HG02623 (cell line): ENCODE measurements around the gene STAT3.
"Not testable (repeated sequence)": the region's sequence is repeated elsewhere in the genome, so short reads cannot be mapped to it uniquely, and the experiment has no call there.

Experiments
- ATAC-seq: cut with Tn5 transposase; IDR thresholded peaks from one replicate; pipeline ENCODE4 v1.9.1; 2021; ENCODE audit warnings: moderate library complexity; ENCODE audit not compliant: unreplicated experiment

Gene STAT3

DNA sequence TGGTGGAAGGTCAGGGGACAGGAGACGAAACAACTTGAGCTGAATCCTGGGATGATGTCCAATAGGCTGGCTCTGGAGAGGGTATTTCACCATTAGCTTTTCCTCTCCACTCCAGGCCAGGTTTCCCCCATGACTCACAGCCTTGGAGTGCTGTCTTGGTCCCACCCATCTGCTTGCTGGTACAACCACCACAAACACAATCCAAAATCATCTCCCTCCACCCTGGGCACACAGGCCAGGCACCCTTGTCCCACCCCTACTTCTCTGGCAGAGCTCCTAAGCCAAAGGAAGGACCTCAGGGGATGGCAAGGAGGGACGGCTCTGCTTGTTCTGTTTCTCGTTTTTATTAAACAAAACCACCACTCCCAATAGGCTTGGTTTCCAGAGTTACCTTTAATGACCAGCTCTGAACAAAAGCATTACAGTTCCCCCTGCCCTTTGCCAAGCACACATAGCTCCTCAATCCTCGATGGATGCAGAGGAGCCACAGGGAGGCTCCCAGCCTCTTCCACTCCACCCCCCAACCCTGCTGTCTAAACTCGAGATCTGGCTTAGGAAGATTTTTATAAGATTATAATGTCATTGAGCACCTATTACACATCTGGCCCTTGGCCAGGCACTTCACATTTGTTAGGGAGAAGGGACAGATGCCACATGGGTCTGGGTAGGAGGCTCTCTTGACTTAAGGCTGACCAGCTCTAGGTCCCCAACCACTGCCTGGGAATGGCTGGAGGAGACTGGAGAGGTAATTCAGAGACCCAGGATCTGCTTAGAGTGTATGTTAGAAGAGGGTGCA is 21.5 kb upstream of the STAT3 start:
- ATAC-seq: no peak

DNA sequence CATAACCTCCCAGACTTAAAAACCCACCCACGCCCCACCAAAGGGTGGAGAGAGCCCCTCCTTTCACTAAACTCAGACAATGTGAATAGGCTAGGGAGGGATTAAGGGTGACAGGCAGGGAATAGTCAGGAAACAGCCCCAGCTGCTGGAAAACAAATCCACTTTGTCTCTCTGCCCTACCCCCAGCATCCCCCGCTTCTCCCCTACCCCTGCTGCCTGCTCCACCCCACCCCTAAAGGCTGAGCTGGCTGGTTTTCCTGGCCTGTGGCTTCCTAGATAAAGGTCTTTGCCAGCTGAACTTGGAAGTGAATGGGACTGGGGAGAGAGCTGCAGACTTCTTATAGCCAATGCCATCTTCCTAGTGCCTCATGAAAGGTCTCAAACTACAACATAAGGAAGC is 19.8 kb upstream of the STAT3 start:
- ATAC-seq: no peak

DNA sequence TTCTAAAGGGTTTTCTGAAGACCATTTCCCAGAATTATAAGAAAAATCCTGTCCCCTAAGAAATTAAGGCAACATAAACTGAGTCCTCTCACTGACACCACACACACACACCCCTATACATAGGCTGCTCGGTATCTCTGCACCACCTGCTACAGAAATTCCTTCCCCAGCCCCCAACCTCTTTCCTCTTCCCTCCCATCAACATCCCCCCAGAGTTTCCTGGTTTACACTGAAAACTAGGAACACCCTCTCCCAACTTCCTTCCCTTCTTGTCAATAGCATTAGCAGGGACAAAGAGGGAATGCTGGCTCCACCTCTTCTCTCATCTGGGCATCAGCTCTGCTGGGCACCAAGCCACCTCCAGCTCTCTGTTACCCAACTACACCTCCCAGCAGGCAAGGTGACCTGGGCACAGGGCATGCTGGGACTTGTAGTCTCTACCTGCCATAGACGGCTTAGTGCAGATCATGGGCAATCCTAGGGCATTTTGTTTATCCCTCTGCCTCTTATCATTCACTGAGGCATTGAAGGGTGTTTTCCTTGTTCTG is 19.1 kb upstream of the STAT3 start:
- no peak for ATAC-seq

DNA sequence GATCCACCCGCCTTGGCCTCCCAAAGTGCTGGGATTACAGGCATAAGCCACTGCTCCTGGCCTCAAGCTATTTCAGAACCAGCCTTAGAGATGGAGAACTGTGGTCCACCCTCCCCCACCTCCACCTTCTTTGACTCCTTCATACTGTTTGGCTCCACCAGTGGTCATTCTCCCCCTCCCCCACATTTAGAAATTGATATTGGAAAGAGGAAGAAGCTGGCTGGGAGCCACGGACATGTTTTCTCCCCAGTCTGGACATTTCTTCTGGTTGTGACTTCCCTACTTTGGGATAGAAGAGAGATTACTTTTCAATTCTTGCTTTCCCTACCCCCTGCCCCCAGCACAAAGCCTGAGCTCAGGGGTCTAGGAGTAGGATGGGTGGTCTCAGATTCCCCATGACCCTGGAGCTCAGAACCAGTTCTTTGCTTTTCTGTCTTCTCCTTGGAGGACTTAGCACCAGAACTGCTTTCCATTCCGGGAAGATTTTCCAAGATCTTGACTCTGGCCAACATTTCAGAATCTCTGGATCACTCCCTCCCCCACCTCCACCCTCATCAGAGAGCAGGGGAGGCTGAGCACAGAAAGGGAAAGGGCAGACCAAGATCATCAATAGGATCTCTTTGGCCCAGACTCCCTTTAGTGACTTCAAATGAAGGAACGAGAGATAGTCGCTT is 18.5 kb upstream of the STAT3 start:
- no peak for ATAC-seq

DNA sequence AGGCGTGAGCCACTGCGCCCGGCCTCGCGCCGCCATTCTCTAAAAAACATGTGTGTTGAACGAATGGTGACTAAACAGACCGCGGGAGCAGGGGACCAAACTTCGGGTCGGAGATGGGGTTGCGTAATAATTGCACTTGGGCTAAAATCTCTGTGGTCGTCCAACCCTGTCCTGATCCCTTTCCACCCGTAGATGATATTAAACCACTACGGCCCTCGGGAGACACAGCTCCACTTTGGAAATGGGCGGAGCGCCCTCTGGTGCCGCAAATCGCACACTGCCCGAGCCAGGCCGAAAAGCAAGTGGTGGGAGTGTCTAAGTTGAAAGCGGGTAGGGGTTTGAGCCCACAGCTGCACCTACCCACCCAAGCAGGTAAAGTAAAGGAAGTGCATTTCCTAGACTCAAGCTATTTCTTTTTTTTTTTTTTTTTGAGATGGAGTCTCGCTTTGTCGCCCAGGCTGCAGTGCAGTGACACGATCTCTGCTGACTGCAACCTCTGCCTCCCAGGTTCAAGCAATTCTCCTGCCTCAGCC is 17.8 kb upstream of the STAT3 start:
- no peak for ATAC-seq

DNA sequence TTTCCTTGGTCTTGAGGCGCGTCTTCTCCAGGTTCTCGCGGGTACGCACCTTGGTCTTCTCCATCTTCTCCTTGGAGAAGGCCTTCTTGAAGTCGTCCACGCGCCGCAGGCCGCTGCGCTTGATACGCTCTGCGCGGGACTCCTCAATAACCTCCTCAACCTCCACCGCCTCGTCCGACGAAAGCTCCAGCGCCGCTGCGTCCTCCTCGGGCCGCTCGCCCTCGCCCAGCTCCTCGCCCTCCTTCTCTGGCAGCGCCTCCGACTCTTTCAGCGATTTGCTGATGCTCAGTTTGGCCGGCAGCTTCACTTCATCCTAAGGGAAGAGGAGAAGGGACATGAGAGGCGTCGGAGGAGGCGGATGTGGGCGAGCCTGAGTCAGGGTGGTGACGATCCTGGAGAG is 16.8 kb upstream of the STAT3 start:
- no peak for ATAC-seq

DNA sequence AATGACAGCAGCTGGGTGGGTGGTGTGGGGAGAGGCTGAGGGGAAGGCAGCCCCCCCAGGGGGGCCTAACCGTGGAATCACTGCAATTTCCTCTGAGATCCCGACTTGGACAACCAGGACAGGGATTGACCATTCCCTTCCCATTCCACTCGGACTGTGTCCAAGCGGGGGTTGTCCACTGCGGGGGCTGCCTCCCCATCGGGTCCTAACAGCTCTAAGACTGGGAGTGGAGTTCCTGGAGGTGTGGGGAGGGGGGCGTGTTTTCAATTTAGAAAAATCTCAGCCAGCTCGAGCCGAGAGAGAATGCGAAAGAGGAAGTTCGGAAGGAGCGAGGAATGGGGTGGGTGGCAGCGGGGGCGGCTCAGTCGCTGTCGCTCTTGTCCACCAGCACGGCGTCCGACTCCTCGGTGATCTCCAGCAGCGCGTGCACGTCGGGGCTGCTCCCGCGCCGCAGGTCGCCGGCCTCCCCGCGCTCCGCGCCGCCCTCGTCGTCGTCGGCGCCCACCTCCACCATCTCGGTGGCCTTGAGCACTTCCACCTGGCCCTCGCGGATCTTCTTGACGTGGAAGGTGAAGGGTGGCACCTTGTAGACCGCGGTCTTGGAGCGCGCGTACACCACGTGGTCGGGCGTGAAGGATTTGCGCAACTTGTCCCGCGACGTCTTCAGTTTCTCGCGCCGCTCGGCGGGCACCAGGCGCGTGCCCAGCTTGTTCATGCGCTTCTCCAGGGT is 16.2 kb upstream of the STAT3 start:
- no peak for ATAC-seq

DNA sequence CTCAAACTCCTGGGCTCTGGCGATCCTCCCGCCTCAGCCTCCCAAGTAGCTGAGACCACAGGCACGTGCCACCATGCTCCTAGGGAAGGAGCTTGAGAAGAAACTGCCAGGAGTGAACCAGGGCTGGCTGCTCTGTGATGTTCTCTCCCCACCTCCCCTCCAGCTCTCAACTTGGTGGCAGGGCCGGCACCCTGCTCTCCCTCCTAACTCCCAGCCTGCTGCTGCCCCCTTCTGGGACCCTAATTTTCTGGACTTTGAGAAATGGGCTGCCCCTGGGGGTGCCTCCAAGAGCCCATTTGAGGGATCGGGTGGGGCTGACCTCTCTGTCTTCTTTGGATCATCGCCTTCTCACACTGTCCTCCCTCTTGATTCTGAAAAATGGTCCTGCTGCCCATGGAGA is 14.9 kb upstream of the STAT3 start:
- no peak for ATAC-seq

DNA sequence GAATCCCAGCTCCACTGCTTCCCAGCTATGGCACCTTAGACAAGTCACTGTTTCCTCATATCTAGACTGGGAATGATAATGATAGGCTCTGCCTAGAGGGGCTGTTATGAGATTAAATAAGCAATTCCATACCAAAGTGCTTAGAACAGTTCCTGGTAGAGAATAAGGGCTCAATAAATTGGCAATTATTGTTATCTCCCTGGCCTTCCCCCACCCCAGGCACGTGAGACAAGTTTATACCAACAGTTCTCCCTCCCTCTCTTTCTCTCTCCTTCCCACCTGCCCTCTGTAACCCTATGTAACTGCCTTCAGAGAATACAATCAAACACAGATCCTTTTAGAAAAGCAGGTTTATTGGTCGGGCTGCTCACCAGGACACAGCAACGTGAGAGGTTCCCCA is 13.9 kb upstream of the STAT3 start:
- no peak for ATAC-seq

DNA sequence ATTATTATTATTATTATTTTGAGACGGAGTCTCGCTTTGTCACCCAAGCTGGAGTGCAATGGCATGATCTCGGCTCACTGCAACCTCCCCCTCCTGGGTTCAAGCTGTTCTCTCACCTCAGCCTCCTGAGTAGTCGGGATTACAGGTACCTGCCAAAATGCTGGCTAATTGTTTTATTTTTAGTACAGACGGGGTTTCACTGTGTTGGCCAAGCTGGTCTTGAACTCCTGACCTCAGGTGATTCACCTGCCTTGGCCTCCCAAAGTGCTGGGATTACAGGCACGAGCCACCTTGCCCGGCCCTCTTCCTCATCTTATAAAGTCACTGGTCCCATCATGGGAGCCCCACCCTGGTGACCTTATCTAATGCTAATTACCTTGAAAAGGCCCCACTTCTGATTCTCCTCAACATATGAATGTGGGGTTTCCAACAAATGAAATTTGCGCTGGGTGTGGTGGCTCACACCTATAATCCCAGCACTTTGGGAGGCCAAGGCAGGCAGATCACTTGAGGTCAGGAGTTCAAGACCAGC is 12.7 kb upstream of the STAT3 start:
- ATAC-seq: not testable (repeated sequence)

DNA sequence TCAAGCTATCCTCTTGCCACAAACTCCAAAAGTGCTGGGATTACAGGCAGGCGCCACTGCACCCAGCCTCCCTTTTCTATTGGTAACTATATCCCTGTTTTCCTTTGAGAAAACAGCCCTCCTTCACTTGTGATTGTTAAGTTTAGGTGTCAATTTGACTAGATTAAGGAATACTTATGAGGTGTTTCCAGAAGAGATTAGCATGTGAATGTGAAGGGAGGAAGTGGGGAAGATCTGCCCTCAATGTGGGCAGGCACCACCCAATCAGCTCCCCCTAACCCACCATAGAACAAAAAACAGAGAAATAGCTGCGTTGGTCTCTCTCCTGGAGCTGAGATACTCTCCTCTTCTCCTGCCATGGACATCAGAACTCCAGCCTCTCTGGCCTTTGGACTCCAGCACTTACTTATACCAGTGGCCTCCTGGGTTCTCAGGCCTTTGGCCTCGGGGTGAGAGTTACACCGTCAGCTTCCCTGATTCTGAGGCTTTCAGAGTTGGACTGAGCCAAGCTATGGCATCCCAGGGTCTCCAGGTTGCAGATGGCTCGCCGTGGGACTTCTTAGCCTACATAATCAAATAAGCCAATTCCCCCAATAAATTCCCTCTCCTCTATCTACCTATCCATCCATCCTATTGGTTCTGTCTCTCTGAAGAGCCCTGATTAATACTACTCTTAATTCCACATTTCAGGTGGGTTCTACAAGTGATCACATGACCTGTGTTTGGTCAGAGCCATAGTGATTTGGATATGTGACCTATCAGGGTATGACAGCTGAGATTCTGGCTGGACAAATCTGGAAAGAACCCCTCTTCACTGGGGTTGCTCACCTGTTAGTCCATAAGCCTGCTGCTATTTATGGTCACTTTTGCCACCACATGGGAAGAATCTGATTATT is 12.0 kb upstream of the STAT3 start:
- ATAC-seq: no peak

DNA sequence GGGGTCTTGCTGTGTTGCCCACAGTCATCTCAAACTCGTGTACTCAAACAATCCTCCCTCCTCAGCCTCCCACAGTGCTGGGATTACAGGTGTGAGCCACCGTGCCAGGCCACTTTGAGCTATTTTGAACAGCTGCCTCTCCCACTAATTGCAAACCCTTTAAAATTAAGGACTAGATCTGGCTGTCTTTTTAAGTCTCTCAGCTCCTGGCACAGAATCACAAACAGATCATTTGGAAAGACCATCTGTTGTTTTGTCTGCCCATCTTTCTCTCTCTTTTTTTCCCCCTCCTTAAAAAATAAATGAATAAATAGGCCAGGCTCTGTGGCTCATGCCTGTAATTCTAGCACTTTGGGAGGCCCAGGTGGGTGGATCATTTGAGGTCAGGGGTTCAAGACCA is 10.9 kb upstream of the STAT3 start:
- ATAC-seq: no peak

DNA sequence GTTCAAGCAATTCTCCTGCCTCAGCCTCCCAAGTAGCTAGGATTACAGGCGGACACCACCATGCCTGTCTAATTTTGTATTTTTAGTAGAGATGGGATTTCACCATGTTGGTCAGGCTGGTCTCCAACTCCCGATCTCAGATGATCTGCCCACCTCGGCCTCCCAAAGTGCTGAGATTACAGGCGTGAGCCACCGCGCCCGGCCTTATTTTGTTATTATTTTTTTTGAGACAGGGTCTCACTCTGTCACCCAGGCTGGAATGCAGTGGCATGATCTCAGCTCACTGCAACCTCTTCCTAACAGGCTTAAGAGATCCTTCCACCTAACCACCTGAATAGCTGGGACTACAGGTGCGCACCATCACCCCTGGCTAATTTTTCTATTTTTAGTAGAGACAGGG is 7.4 kb upstream of the STAT3 start:
- not testable (repeated sequence) for ATAC-seq

DNA sequence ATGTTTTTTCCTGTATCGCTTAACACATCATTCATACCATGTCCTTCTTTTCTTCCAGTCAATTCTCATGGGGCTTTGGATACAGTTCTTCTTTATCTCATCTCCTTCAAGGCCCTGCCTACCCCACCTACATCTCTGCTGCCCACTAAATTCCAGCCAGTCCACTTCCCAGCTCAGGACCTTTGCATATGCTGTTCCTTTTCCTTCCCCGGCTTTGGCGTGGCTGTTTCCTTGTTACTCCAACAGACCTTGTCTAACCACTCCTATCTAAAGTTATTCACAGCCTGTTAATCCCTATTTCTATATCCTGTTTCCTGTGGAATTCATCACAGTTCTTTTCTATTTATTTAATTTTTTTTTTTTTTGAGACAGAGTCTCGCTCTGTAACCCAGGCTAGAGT is 6.6 kb upstream of the STAT3 start:
- no peak for ATAC-seq

DNA sequence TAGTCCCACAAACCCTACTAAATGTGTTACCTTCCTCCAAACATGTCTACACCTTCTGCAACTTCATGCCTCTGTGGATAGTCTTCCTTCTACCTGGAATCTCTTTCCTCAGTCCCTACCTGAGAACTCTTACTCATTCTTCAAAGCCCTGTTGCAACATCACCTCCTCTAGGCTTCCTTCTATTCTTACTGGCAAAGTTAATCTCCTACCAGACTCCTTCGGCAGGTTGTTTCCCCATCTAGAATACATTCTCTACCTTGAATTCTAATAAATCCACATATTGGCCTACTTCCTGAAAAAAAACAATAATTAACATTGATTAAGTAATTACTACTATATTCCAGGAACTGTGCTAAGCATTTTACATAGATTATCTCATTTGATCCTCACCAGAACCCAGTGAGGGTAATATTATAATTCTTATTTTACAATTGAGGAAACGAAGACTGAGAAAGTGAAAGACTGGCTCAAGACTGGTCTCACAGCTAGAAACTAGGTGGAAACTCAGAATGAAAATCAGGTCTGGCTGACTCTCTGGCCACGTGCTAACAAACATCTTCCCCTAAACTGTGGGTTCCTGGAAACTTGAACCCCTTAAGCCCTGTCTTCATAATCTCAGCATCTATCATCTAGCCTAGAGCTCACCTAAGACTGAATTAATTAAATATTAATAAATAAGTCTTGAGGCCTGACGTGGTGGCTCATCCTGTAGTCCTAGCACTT is 4.6 kb upstream of the STAT3 start:
- no peak for ATAC-seq

DNA sequence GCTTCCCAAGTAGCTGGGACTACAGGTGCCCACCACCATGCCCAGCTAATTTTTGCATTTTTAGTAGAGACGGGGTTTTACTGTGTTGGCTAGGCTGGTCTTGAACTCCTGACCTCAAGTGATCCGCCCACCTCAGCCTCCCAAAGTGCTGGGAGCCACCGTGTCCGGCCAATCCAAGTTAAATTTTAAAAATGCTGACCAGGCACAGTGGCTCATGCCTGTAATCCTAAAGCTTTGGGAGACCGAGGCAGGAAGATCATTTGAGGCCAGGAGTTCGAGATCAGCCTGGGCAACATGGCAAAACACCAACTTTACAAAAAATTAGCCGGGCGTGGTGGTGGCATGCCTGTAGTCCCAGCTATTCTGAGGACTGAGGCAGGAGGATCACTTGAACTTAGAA is 3.2 kb upstream of the STAT3 start:
- not testable (repeated sequence) for ATAC-seq

DNA sequence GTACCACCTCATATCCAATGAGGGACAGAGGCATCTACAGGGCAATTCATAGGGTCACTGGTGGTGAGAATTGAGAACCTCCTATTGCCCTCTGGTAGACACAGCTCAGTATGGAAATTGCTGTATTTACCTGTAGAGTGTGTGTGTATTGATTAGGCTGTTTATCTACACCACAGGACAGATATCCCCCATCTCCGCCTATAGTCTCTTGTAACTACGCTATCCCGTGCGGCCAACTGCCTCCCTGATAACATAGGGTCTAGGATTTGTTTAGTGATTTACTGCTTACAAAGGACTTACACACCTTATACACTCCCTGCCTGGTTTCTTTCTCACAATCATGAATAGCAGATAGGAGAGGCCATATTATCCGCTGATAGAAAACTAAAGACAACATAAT is 1.7 kb upstream of the STAT3 start:
- ATAC-seq: no peak

DNA sequence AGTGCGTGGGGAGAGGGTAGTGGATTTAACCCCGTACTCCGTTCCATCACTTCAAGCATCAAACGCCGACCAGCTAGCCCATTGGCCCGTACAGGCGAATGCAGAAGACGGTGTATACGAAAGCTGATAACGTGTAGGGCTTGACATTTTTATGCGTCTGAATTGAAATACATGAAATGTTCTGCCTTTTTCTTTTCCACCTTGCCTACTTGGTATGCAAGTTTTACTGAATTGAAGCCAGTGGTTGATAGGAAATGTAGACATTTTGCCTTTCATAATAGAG is 834 bp upstream of the STAT3 start:
- no peak for ATAC-seq

DNA sequence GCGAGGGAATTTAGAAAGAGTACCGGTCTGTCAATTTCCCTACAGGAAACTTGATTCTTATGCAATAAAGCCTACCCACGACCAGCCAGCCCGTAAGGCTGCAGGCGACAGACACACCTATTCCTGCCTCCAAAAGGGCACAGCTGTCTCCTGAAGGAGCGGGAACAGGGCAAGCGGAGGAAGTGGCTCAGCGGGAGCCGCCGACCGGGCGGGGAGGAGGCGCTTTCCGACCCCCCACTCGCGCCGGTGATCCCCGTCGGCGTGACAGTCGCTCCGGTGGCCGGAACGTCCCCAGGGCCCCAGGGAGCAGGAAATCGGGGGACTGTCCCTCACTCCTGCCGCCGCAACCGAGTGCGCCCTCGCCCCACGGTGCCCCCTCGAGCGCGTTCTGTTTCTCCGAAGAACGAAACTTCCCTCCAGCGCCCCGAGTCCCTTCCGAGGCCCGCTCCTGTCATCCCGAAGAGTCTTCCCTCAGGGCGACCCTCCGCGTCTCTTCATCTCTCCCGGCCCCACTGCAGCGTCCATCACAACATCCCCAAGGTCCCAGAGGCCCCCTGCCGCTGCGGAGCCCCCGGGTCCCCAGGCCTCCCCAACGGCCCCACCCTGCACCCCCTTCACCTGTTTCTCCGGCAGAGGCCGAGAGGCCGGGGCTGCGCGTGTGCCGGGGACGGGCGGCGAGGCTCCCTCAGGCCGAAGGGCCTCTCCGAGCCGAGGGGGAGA is 421 bp downstream of the STAT3 start:
- no peak for ATAC-seq
